ENCODE results near the gene TBCK.

TBCK gene

DNA sequence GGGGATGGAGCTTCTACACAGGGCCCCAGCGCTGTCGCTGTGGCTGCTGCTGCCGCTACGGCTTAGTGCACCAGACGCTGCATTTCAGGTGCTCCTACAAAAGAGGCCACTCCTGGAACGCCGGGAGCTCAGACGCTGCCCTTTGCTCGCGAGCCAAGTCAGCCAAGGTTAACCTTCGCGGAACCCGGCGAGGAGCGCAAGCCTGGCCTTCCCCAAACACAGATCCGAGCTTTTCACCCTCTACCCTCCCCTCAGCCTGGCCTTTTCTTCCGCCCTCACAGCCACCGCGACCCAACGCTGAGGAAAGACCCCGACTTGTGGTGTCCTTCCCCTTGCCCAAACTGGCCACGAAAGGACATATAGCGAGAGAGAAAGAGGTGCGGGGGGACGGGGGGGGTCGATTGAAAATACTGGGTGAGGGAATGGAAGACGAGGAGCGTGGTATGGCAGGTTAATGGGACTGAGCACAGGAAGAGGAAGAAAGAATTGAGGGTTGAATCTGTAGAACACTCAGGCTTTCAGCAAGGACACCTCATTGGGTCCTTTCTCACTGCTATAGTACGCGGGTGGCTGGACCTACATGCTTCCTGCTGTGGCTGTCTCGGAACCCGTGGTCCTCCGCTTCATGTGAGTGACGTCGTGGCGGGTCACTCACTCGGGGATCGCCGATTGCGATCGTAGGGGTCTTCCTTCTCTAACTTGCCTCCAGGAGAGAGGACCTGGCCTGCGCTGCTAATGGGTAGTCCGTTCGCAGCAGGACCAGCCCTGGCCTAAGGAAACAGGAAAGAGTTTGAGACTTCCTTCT is at the start of gene TBCK, which contains the start of gene AIMP1:
TSS of gene TBCK (minus strand) at position 242 of the 805 bp plus-strand sequence. CDS start 7,249 bp downstream, outside the sequence.
TSS of gene AIMP1 (plus strand) at position 583 of the 805 bp plus-strand sequence. CDS start 8,460 bp downstream, outside the sequence.
- Mint-ChIP-seq H3K36me3 (ENCODE audit: low read depth) (peaks cover 15% of the 10 kb centered on the region), H3K4me3 (no peak within 1 kb of the TSS), H3K4me1 (ENCODE audit: low read depth) (peaks cover 10% of the 10 kb centered on the region), H3K9me3 (no peaks in the 10 kb centered on the region), H3K27me3 (ENCODE audit: low read depth) (no peaks in the 10 kb centered on the region), H3K27ac (no peak within 1 kb of the TSS)

DNA sequence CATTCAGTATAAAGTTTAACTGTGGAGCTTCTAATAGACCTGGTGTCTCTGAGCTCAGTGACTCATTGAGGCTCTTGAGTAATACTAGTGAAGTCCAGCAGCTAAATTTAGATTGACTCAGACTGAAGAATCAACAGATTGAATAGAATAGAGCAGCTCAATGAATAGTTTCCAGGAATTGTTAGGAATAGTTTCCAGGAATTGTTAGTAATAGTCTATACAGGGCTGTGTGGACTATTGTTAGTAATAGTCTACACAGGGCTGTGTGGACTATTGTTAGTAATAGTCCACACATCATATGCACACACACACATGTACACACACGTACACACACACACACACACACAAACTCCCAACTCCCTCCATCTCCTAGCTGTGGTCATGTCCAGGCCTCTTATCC is 49.6 kb upstream of the TBCK start:
- Mint-ChIP-seq H3K9me3 (no peaks in the 10 kb centered on the region), H3K36me3 (ENCODE audit: low read depth) (no peaks in the 10 kb centered on the region), H3K27ac (no peak overlapping the region), H3K27me3 (ENCODE audit: low read depth) (peaks cover 15% of the 10 kb centered on the region), H3K4me1 (ENCODE audit: low read depth) (no peaks in the 10 kb centered on the region), H3K4me3 (no peak overlapping the region)

DNA sequence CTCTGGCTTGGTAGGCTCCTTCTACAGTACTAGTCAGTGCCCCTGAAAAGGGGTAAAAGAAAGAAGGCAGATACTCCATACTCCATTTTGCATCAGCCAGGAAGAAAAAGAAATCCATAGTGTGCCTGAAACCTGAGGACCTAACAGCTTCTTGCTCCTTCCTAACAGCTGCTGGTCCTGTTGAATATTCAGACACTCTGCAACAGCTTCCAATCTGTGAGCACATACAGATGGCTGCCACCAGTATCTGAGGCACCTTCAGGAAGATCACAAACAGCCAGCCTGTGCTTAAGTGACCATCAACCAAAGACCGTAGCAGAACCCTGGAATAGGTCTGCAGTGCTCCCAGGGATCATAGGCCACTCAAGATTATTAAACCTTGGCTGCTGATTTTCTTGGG is 48.3 kb upstream of the TBCK start:
- H3K27ac Mint-ChIP-seq, result no peak overlapping the region
- H3K4me1 Mint-ChIP-seq (ENCODE audit: low read depth), result no peaks in the 10 kb centered on the region
- peaks cover 9% of the 10 kb centered on the region for H3K27me3 Mint-ChIP-seq (ENCODE audit: low read depth)
- no peak overlapping the region for H3K4me3 Mint-ChIP-seq
- no peaks in the 10 kb centered on the region for H3K36me3 Mint-ChIP-seq (ENCODE audit: low read depth)
- no peaks in the 10 kb centered on the region for H3K9me3 Mint-ChIP-seq

DNA sequence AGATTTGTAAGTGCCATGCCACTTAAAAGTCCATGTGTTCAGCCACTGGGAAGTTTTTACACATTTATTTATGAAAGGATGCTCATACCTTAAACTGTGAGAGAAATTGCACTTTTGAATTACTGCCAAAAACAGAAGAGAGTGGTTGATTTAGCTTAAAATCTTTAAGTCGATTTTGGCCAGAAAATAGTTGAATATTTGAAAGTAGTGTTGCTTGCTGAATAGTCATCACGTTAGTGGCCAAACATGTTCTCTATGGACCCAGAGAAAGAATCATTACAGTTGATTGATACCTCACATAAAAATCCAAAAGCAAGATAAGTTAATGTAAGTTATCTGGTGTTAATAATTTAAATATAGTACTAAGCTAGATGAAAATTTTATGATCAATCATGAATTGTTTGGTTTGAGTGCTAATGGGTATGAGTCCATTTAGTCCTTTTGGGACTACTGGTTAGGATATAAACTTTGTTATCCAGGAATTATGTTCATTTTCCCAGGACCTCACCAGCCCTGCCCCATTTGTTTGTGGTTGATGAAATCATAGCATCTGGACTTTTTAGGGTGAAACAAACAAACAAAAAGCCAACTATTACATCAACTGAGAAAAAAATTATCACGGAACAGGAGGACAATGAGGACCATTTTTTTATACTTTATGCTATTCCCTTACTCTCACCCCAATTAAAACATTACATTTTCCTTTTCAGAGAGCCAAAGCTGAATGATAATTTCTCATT is 46.2 kb upstream of the TBCK start:
- no peak overlapping the region for H3K27ac Mint-ChIP-seq
- no peaks in the 10 kb centered on the region for H3K9me3 Mint-ChIP-seq
- H3K4me3 Mint-ChIP-seq, result no peak overlapping the region
- peaks cover 10% of the 10 kb centered on the region for H3K27me3 Mint-ChIP-seq (ENCODE audit: low read depth)
- no peaks in the 10 kb centered on the region for H3K4me1 Mint-ChIP-seq (ENCODE audit: low read depth)
- no peaks in the 10 kb centered on the region for H3K36me3 Mint-ChIP-seq (ENCODE audit: low read depth)

DNA sequence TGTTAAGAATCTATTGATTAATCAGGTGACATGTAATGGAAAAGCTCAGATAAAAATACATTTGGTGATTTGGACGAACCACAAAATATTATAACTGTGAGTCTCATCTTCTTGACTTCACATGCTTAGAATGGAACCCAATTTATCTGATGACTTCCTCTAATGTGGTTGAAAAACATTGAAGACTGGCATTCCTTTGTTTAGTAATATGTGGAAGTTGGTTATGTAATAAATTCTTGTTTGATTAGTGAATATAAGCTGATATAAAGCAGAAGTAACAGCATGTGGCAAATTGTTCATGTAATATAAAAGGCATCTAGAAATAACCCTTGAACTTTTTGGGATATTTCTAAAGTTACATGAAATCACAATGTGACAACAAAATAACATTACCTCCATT is 42.9 kb upstream of the TBCK start:
- Mint-ChIP-seq H3K9me3 (no peaks in the 10 kb centered on the region), H3K27me3 (ENCODE audit: low read depth) (peaks cover 10% of the 10 kb centered on the region), H3K36me3 (ENCODE audit: low read depth) (no peaks in the 10 kb centered on the region), H3K27ac (no peak overlapping the region), H3K4me3 (no peak overlapping the region), H3K4me1 (ENCODE audit: low read depth) (no peaks in the 10 kb centered on the region)

DNA sequence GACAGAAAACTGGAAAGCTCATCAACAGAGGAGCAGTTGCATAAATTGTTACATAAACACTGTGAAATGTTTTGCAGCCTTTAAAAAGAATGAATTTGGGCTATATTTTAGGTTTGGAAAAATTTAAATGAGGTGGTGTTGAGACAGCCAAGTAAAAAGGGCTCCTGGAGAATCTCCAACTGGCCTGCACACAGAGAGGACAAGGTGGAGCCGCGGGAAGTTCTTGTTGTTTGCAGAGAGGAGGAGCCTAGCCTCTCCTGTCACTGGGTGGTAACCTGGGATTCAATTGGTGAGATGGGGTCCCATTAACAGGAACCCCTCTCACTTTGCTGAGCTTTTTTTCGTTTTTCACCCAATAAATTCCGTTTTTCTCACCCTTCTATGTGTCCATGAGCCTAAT is 39.2 kb upstream of the TBCK start:
- H3K36me3 Mint-ChIP-seq (ENCODE audit: low read depth), result peaks cover 1% of the 10 kb centered on the region
- no peak overlapping the region for H3K4me3 Mint-ChIP-seq
- no peak overlapping the region for H3K27ac Mint-ChIP-seq
- H3K4me1 Mint-ChIP-seq (ENCODE audit: low read depth), result no peaks in the 10 kb centered on the region
- no peaks in the 10 kb centered on the region for H3K9me3 Mint-ChIP-seq
- peaks cover 6% of the 10 kb centered on the region for H3K27me3 Mint-ChIP-seq (ENCODE audit: low read depth)

DNA sequence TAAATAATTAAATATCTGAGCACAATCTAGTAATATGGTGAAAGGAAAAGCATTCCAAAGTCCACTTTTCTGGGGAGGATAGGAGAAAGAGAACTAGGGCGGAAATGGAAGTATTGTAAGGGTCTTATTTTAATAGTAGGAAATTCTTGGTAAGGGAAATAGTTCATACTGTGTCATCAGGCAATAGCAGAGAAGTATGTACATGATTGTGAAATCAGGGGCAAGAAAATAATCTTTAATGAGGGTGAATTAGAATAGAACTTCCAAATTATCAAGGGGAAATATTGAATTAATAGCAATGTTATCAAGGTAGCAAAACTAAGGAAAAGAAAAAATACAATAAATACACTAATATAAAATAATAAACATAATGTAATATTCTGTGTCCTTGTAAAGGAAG is 37.8 kb upstream of the TBCK start:
- no peaks in the 10 kb centered on the region for H3K4me1 Mint-ChIP-seq (ENCODE audit: low read depth)
- no peak overlapping the region for H3K4me3 Mint-ChIP-seq
- H3K27ac Mint-ChIP-seq, result no peak overlapping the region
- no peaks in the 10 kb centered on the region for H3K9me3 Mint-ChIP-seq
- H3K36me3 Mint-ChIP-seq (ENCODE audit: low read depth), result peaks cover 7% of the 10 kb centered on the region
- no peaks in the 10 kb centered on the region for H3K27me3 Mint-ChIP-seq (ENCODE audit: low read depth)

DNA sequence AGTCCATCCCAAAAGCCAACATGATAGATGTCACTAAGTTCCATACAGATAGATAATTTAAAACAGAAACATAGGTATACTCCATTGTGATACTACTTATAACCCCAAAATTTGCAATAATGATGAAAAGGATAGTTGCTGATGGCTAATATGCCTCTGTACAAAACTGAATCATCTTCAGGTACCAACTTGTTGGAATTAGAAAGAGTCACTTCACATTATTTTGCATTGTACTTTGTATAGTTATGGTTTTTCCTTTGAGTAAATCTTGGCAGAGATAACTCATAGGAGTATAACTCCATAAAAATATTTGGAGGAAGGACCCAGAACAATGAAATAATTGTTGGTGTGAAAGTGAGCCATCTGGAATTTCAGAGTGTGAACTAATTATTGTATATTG is 35.0 kb upstream of the TBCK start:
- Mint-ChIP-seq H3K4me3 (no peak overlapping the region), H3K4me1 (ENCODE audit: low read depth) (no peaks in the 10 kb centered on the region), H3K9me3 (no peaks in the 10 kb centered on the region), H3K36me3 (ENCODE audit: low read depth) (peaks cover 18% of the 10 kb centered on the region), H3K27ac (no peak overlapping the region), H3K27me3 (ENCODE audit: low read depth) (no peaks in the 10 kb centered on the region)

DNA sequence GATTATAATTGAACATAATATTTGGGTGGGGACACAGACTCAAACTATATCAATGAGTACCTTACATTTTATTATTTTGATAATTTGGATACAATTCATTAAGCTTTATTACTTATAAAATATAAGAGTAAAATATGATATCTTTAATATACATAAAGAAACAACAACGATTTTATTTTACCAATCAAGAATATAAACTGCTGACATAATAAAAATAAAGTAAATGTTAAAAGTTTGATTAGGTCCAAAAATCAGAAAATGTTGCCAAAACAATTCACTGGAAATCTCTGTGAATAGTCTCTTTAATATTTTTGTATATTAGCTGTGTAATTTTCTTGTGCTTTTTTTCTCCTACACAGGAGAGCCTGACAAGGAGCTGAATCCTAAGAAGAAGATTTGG is 31.2 kb upstream of the TBCK start:
- H3K9me3 Mint-ChIP-seq, result no peaks in the 10 kb centered on the region

DNA sequence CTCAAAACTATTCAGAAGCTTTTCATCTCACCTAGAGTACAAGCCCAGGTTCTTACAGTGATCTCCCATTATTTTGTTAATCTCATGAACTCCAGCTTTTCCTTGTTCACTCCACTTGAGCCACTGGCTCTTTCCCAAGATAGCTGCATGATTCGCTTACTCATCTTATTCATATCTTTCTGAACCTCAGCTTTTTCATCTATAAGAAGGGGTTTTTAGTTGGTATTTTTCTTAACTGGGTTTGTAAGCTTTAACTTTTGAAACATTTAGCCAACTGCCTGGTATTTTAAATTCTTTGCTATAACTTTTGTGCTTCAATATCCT is 28.6 kb upstream of the TBCK start:
- Mint-ChIP-seq H3K4me1 (ENCODE audit: low read depth) (peaks cover 10% of the 10 kb centered on the region), H3K27me3 (ENCODE audit: low read depth) (no peaks in the 10 kb centered on the region), H3K4me3 (no peak overlapping the region), H3K36me3 (ENCODE audit: low read depth) (peaks cover 43% of the 10 kb centered on the region), H3K27ac (no peak overlapping the region), H3K9me3 (no peaks in the 10 kb centered on the region)

More for the DNA sequence above, 31.2 kb upstream of the TBCK start:
- Mint-ChIP-seq H3K27me3 (ENCODE audit: low read depth) (no peaks in the 10 kb centered on the region), H3K4me3 (no peak overlapping the region), H3K36me3 (ENCODE audit: low read depth) (peaks cover 28% of the 10 kb centered on the region), H3K4me1 (ENCODE audit: low read depth) (peaks cover 4% of the 10 kb centered on the region), H3K27ac (no peak overlapping the region)

DNA sequence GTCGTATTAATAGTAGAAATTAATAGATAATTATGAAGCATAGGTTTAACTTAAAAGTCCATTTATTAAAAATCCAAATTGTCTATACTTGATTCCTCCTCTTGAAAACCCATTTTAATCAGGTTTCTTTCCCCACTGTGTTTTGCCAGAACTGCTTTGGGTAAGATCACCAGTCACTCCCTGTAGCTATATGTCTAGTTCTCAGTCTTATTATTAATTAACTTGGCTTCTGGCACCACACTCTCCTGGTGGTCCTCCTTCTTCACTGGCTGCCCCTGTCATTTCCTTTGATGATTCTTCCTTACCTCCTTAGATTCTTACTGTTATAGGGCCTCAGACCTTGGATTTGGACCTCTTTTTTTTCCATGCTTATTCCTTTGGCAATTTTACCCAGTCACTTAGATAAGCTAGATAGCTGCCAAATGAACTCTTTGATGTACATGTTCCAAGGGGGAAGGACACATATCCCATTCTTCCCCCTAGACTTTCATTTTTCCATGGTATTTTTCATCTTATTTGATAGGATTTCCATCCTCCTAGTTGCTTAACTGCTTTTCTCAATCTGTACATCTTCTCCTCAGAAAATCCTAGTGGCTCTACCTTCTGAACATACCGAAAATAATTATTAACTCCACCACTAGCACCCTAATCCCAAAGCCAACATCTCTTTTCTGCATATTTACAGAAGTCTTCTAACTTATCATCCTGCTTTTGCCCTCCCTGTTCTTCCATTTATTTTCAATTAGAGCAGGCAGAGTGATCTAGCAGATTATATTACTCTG is 28.0 kb upstream of the TBCK start:
- Mint-ChIP-seq H3K36me3 (ENCODE audit: low read depth) (peaks cover 44% of the 10 kb centered on the region), H3K27ac (no peak overlapping the region), H3K4me1 (ENCODE audit: low read depth) (peaks cover 10% of the 10 kb centered on the region), H3K4me3 (no peak overlapping the region), H3K9me3 (no peaks in the 10 kb centered on the region), H3K27me3 (ENCODE audit: low read depth) (no peaks in the 10 kb centered on the region)

DNA sequence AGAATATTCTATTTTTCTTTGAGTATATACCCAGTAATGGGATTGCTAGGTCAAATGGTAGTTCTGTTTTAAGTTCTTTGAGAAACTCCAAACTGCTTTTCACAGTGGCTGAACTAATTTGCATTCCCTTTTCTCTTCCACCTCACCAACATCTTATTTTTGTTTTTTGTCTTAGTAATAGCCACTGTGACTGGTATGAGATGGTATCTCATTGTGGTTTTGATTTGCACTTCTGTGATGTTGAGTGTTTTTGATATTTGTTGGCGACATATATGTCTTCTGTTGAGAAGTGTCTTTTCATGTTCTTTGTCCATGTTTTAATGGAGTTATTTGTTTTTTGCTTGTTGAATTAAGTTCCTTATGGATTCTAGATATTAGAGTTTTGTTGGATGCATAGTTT is 24.8 kb upstream of the TBCK start:
- Mint-ChIP-seq H3K27ac (no peak overlapping the region), H3K4me3 (no peak overlapping the region), H3K27me3 (ENCODE audit: low read depth) (no peaks in the 10 kb centered on the region), H3K36me3 (ENCODE audit: low read depth) (peaks cover 59% of the 10 kb centered on the region), H3K4me1 (ENCODE audit: low read depth) (peaks cover 10% of the 10 kb centered on the region), H3K9me3 (peaks cover 7% of the 10 kb centered on the region)

DNA sequence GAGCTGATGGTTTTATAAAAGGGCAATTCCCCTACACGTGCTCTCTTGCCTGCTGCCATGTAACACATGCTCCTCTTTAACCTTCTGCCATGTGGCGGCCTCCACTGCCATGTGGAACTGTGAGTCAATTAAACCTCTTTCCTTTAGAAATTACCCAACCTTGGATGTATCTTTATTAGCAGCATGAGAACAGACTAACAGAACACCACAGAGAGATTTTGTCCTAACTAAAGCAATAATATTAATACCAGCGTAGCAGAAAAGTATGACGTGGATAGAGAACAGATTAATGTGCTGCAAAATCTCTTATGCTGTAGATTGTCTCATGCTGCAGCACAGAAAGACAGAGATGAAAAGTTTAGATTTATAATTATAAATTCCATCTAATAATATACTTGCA is 23.4 kb upstream of the TBCK start:
- Mint-ChIP-seq H3K4me1 (ENCODE audit: low read depth) (peaks cover 9% of the 10 kb centered on the region), H3K36me3 (ENCODE audit: low read depth) (peaks cover 61% of the 10 kb centered on the region), H3K9me3 (peaks cover 7% of the 10 kb centered on the region), H3K4me3 (no peak overlapping the region), H3K27me3 (ENCODE audit: low read depth) (no peaks in the 10 kb centered on the region), H3K27ac (no peak overlapping the region)

DNA sequence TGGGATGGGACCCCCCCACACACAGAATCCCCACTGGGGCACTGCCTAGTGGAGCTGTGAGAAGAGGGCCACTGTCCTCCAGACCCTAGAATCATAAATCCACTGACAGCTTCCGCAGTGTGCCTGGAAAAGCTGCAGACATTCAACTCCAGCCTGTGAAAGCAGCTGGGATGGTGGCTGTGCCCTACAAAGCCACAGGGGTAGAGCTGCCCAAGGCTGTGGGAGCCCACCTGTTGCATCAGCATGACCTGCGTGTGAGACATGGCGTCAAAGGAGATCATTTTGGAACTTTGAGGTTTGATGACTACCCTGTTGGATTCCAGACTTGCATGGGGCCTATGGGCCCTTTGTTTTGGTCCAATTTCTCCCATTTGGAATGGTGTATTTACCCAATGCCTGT is 22.7 kb upstream of the TBCK start:
- peaks cover 7% of the 10 kb centered on the region for H3K4me1 Mint-ChIP-seq (ENCODE audit: low read depth)
- peaks cover 62% of the 10 kb centered on the region for H3K36me3 Mint-ChIP-seq (ENCODE audit: low read depth)
- H3K27me3 Mint-ChIP-seq (ENCODE audit: low read depth), result no peaks in the 10 kb centered on the region
- peaks cover 7% of the 10 kb centered on the region for H3K9me3 Mint-ChIP-seq
- no peak overlapping the region for H3K27ac Mint-ChIP-seq
- no peak overlapping the region for H3K4me3 Mint-ChIP-seq

All from T-helper 1 cell treated with Interleukin-12 subunit alpha and Interleukin-12 subunit beta and Interleukin-4 antibody, amounts not matched to agents 30 μg/mL and 1 μg/mL, for 36 hours (primary cell).